SU-DHL-6 (cell line): Measurements from ENCODE around the gene IPCEF1.

ENCODE experiments used
- CTCF ChIP-seq: fragments of 200-600 bp; sonication (generic); IDR thresholded peaks from one replicate; pipeline ENCODE4 v1.5.1; 2017; ENCODE audit warnings: antibody characterized with exemption, mild to moderate bottlenecking, low read length, moderate library complexity; ENCODE audit not compliant: insufficient read depth, poor library complexity, severe bottlenecking
- EZH2phosphoT487 ChIP-seq: fragments of 200-600 bp; sonication (generic), shearing (Covaris generic); conservative IDR thresholded peaks from 2 replicates; pipeline ENCODE4 v1.6.1; 2018; ENCODE audit warnings: mild to moderate bottlenecking, antibody characterized with exemption, low read length, moderate library complexity, mixed read lengths

GRCh38 chr6:154284313-154284853 is 72.2 kb downstream of the IPCEF1 start:
- TF ChIP-seq CTCF: no peak
- TF ChIP-seq EZH2phosphoT487: no peak
